Panc1 (cell line): ENCODE data around the gene SEMA4B. TPM values are rescaled to one million over a fixed set of nuclear protein-coding genes. Genes with fewer than 3 reads are reported as not detected.

Experiments
- ATAC-seq: fragments of 200-7000 bp; cut with Tn5 transposase; 2 replicates; pipeline ENCODE4 v1.9.1; 2020; ENCODE audit warnings: mild to moderate bottlenecking, moderate library complexity
- BruUV-seq: library from RNA; stranded (reverse); fragments of 400-500 nt; replicated peaks from 2 replicates; lab custom pipeline; 2021; lab: Mats Ljungman, UMichigan
- CTCF ChIA-PET: fragments of 300-600 bp; sonication (Branson Sonifier 250); formaldehyde crosslinking; loops from one replicate; lab custom pipeline; 2022; ENCODE audit warnings: antibody characterized with exemption; lab: Charles Lee
- POLR2A ChIA-PET: fragments of 300-600 bp; sonication (Branson Sonifier 250); formaldehyde crosslinking; loops from one replicate; lab custom pipeline; 2022; ENCODE audit warnings: antibody characterized with exemption; lab: Charles Lee
- DNase-seq: peaks from one replicate; pipeline ENCODE4 v3.0.0-alpha.2; 2010; ENCODE audit warnings: low read depth, low spot score
- H3K27ac ChIP-seq: 2 replicates; pipeline ENCODE4 v1.5.1; 2011; ENCODE audit warnings: mild to moderate bottlenecking, low read length, inconsistent platforms
- H3K27me3 ChIP-seq: fragments of 200-500 bp; sonication (Bioruptor generic); 2 replicates; pipeline ENCODE4 v1.6.0; 2014; ENCODE audit warnings: low read length, inconsistent platforms; ENCODE audit not compliant: control insufficient read depth, insufficient read depth
- H3K36me3 ChIP-seq: fragments of 200-500 bp; sonication (Bioruptor generic); 2 replicates; pipeline ENCODE4 v1.5.1; 2014; ENCODE audit warnings: inconsistent platforms, mild to moderate bottlenecking, low read length, moderate library complexity; ENCODE audit not compliant: control insufficient read depth, insufficient read depth
- H3K4me1 ChIP-seq: 2 replicates; pipeline ENCODE4 v1.5.1; 2011; ENCODE audit warnings: inconsistent platforms, mild to moderate bottlenecking, low read length, moderate library complexity; ENCODE audit not compliant: control insufficient read depth, insufficient read depth
- H3K4me3 ChIP-seq, 2 experiments: 2 replicates each; pipeline ENCODE4 v1.5.1; 2011 to 2012; ENCODE audit warnings: low read depth in 2 of 2, low read length in 2 of 2, mild to moderate bottlenecking in 2 of 2, inconsistent platforms in 1 of 2, moderate library complexity in 1 of 2
- H3K9me3 ChIP-seq: fragments of 200-500 bp; sonication (Bioruptor generic); 2 replicates; pipeline ENCODE4 v1.5.1; 2014; ENCODE audit warnings: low read depth, mild to moderate bottlenecking, inconsistent platforms, low read length, moderate library complexity; ENCODE audit not compliant: control insufficient read depth, insufficient read depth
- CTCF ChIP-seq: fragments of 450-650 bp; IDR thresholded peaks from 2 replicates; pipeline ENCODE4 v1.5.1; 2017; ENCODE audit warnings: mild to moderate bottlenecking
- POLR2AphosphoS5 ChIP-seq: IDR thresholded peaks from 2 replicates; pipeline ENCODE4 v1.6.1; 2012; ENCODE audit warnings: mild to moderate bottlenecking, low read depth, low read length, moderate library complexity
- REST ChIP-seq, 2 experiments: IDR thresholded peaks; 2 replicates each; pipeline ENCODE4 v1.6.1; 2011 to 2012; ENCODE audit warnings: low read depth in 2 of 2, control low read depth in 1 of 2, low read length in 1 of 2, mild to moderate bottlenecking in 1 of 2, moderate library complexity in 1 of 2; ENCODE audit not compliant: insufficient read depth in 1 of 2
- SIN3A ChIP-seq: IDR thresholded peaks from 2 replicates; pipeline ENCODE4 v1.6.1; 2012; ENCODE audit warnings: low read depth, mild to moderate bottlenecking, low read length, moderate library complexity, borderline replicate concordance; ENCODE audit not compliant: insufficient read depth
- TCF7L2 ChIP-seq: IDR thresholded peaks from 2 replicates; pipeline ENCODE4 v1.6.1; 2011; ENCODE audit warnings: mild to moderate bottlenecking, low read depth, low read length, inconsistent platforms
- in situ Hi-C: cut with HindIII; loops from 2 replicates; pipeline ENCODE4 v1.10.0; 2016; ENCODE audit warnings: low sequenced_read_pairs, low pct_unique_long_range_greater_than_20kb
- intact Hi-C: fragments of 100-400 bp; cut with micrococcal nuclease; formaldehyde crosslinking; loops from one replicate; pipeline ENCODE4 v1.10.0; 2022; ENCODE audit not compliant: unreplicated experiment
- total RNA-seq: library from RNA; stranded (reverse); gene quantifications from one replicate; pipeline ENCODE4 v1.2.1, GENCODE V29; 2021; ENCODE audit not compliant: unreplicated experiment

Gene SEMA4B
- total RNA-seq, 1 experiment from 2014 or later, result 600 TPM

GRCh38 chr15:90165157-90165556 lies 36.0 kb upstream of the SEMA4B start:
- H3K27ac ChIP-seq, result peak overlapping the region; percentile 100
- ChIA-PET CTCF (no interaction called here), POLR2A (interaction anchor here (0.6 to 1.6 kb wide), 6 partner anchors 9 to 49 kb away, joined by 3 to 19 read pairs (median 4); partner anchors contain the start of gene SEMA4B)
- ATAC-seq (no peak), DNase-seq (no peak)
- intact Hi-C loops, result no loop called here
- TF ChIP-seq TCF7L2 (no peak), CTCF (no peak), SIN3A (no peak), POLR2AphosphoS5 (no peak), REST (IDR thresholded peaks at IDR 0.05; ENCODE audit: insufficient read depth in 1 of 2, low read depth in 2 of 2, low read length in 1 of 2) (no peak)
- no peaks in the 10 kb centered on the region for H3K27me3 ChIP-seq
- no peak overlapping the region for H3K4me3 ChIP-seq
- H3K4me1 ChIP-seq, result peaks cover 64% of the 10 kb centered on the region
- BruUV-seq, result no TSS peak
- no peaks in the 10 kb centered on the region; the same call in 1 of the 2 replicates for H3K9me3 ChIP-seq
- H3K36me3 ChIP-seq, result no peaks in the 10 kb centered on the region
- in situ Hi-C loops, result loop anchor here (10.0 kb wide), 1 partner anchor 50 kb away; no protein-coding TSS in a partner anchor

GRCh38 chr15:90165659-90166489 lies 35.3 kb upstream of the SEMA4B start:
- no peaks in the 10 kb centered on the region for H3K27me3 ChIP-seq
- CTCF ChIA-PET, result interaction anchor here (0.6 kb wide), 1 partner anchor 47 kb away, joined by 3 read pairs; no protein-coding TSS in a partner anchor

More at GRCh38 chr15:90165659-90166489, 35.3 kb upstream of the SEMA4B start:
- peaks cover 60% of the 10 kb centered on the region for H3K4me1 ChIP-seq
- intact Hi-C loops (no loop called here), in situ Hi-C loops (loop anchor here (10.0 kb wide), 1 partner anchor 49 kb away; no protein-coding TSS in a partner anchor)
- H3K9me3 ChIP-seq, result no peaks in the 10 kb centered on the region; the same call in 1 of the 2 replicates
- ATAC-seq, result peak; percentile 97
- DNase-seq, result peak; percentile 99
- no peaks in the 10 kb centered on the region for H3K36me3 ChIP-seq
- peak overlapping the region; percentile 100 for H3K27ac ChIP-seq
- no peak overlapping the region for H3K4me3 ChIP-seq
- BruUV-seq, result no TSS peak
- TF ChIP-seq TCF7L2, result peak; percentile 86
- TF ChIP-seq SIN3A, result no peak
- TF ChIP-seq POLR2AphosphoS5, result peak; percentile 91; the same call in 1 of the 2 replicates
- no peak for TF ChIP-seq REST (IDR thresholded peaks at IDR 0.05; ENCODE audit: insufficient read depth in 1 of 2, low read depth in 2 of 2, low read length in 1 of 2)
- POLR2A ChIA-PET, result interaction anchor here (0.5 to 1.6 kb wide), 4 partner anchors 16 to 64 kb away, joined by 3 to 10 read pairs (median 4); no protein-coding TSS in a partner anchor
